Testis (tissue), 3 donors: ENCODE data around the gene OTOG. TPM values are rescaled to one million over a fixed set of nuclear protein-coding genes. Genes with fewer than 3 reads are reported as not detected.

ENCODE experiments used
- DNase-seq: peaks from one replicate; pipeline ENCODE4 v3.0.0-alpha.2; 2019
- H3K27ac ChIP-seq, 2 donors: fragments of 200-600 bp; sonication (generic); one replicate each; pipeline ENCODE4 v1.5.1; 2019
- H3K27me3 ChIP-seq: fragments of 200-600 bp; sonication (generic); one replicate; pipeline ENCODE4 v1.5.1; 2019
- H3K36me3 ChIP-seq: fragments of 200-600 bp; sonication (generic); one replicate; pipeline ENCODE4 v1.5.1; 2017; ENCODE audit warnings: low read depth; ENCODE audit errors: missing control alignments
- H3K4me1 ChIP-seq: fragments of 200-600 bp; sonication (generic); one replicate; pipeline ENCODE4 v1.5.1; 2019
- H3K4me3 ChIP-seq, 2 donors: fragments of 200-600 bp; sonication (generic); one replicate each; pipeline ENCODE4 v1.5.1; 2017 to 2019
- H3K9me3 ChIP-seq: fragments of 200-600 bp; sonication (generic); one replicate; pipeline ENCODE4 v1.5.1; 2017
- CTCF ChIP-seq, 3 experiments: fragments of 450-650 bp in 2 of 3; fragments of 200-600 bp in 1 of 3; sonication (generic) in 1 of 3; IDR thresholded peaks; one replicate each; pipeline ENCODE4 v1.5.1; 2016 to 2019; ENCODE audit warnings: antibody characterized with exemption in 3 of 3, mild to moderate bottlenecking in 2 of 3, moderate library complexity in 1 of 3
- POLR2A ChIP-seq: fragments of 450-650 bp; IDR thresholded peaks from one replicate; pipeline ENCODE4 v1.6.1; 2017; ENCODE audit warnings: antibody characterized with exemption, mild to moderate bottlenecking, moderate library complexity
- WGBS, 2 donors: methylation state at CpG; one replicate each; pipeline ENCODE4 v1.1.5; 2018; 5-methylcytosine and 5-hydroxymethylcytosine counted together
- intact Hi-C: fragments of 100-400 bp; cut with DNase I; formaldehyde crosslinking; loops from one replicate; pipeline ENCODE4 v1.15.1; 2023; ENCODE audit warnings: low total_unique reads
- polyA plus RNA-seq: library from polyadenylated mRNA; stranded (reverse); fragments of 350-450 nt; fragmentation: Illumina TruSeq; extraction: RNeasy Lipid Tissue Mini Kit (QIAGEN cat#74804); gene quantifications from one replicate; pipeline ENCODE4 v1.2.3, GENCODE V29; 2014; ENCODE audit warnings: low read depth, low replicate concordance; ENCODE audit not compliant: insufficient read depth
- total RNA-seq, 2 donors: library from RNA; depleted of rRNA; stranded (reverse); fragments of >200 nt; gene quantifications; one replicate each; pipeline ENCODE4 v1.2.3, GENCODE V29; 2016

The OTOG gene
- total and polyA plus RNA-seq, 3 donors from 2014 or later = 2.2 to 4.2 (median 2.9) TPM

GRCh38 chr11:17631702-17632365 lies 84.8 kb downstream of the OTOG start:
- Histone ChIP-seq H3K4me3 (no peak overlapping the region), H3K9me3 (no peaks in the 10 kb centered on the region), H3K4me1 (no peaks in the 10 kb centered on the region), H3K27me3 (no peaks in the 10 kb centered on the region), H3K36me3 (no peaks in the 10 kb centered on the region), H3K27ac (no peak overlapping the region)
- no peak for TF ChIP-seq CTCF (IDR thresholded peaks at IDR 0.05)
- TF ChIP-seq POLR2A = no peak
- DNase-seq = no peak
- WGBS, 2 donors = 91 to 92% methylated on average over 9 to 19 of the region's 19 CpGs
- intact Hi-C loops = no loop called here

DNA sequence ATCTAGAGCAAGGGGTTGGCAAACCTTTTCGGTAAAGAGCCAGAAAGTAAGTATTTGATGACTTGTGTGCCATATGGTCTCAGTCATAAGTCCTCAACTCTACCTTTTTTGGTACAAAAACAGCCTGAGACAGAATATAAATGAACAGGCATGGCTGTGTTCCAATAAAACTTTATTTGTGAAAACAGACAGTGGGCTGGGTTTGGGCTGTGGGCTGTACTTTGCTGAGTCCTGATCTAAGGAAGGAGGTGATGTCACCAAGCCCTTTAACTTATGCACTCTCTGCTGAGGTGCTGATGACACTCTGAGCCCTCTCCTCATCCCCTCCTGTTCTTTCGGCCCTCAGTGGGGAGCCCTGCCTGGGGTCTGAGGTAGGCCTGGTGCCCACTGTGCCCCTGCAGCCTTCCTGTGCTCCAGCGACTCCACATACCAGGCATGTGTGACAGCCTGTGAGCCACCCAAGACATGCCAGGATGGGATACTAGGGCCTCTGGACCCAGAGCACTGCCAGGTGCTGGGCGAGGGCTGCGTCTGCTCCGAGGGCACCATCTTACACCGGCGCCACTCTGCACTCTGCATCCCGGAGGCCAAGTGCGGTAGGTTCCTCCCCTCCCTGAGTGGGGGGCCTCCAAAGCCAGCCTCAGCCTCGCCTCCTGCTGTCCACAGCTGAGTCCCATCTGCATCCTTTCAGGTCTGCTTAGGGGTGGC lies 86.4 kb downstream of the OTOG start:
- Histone ChIP-seq H3K36me3 (no peaks in the 10 kb centered on the region), H3K27me3 (no peaks in the 10 kb centered on the region), H3K4me1 (no peaks in the 10 kb centered on the region), H3K27ac (no peak overlapping the region), H3K4me3 (no peak overlapping the region), H3K9me3 (no peaks in the 10 kb centered on the region)
- intact Hi-C loops = no loop called here
- TF ChIP-seq CTCF (IDR thresholded peaks at IDR 0.05) (no peak), POLR2A (no peak)
- no peak for DNase-seq
- WGBS, 2 donors = 92 to 93% methylated on average over 8 to 11 of the region's 11 CpGs

DNA sequence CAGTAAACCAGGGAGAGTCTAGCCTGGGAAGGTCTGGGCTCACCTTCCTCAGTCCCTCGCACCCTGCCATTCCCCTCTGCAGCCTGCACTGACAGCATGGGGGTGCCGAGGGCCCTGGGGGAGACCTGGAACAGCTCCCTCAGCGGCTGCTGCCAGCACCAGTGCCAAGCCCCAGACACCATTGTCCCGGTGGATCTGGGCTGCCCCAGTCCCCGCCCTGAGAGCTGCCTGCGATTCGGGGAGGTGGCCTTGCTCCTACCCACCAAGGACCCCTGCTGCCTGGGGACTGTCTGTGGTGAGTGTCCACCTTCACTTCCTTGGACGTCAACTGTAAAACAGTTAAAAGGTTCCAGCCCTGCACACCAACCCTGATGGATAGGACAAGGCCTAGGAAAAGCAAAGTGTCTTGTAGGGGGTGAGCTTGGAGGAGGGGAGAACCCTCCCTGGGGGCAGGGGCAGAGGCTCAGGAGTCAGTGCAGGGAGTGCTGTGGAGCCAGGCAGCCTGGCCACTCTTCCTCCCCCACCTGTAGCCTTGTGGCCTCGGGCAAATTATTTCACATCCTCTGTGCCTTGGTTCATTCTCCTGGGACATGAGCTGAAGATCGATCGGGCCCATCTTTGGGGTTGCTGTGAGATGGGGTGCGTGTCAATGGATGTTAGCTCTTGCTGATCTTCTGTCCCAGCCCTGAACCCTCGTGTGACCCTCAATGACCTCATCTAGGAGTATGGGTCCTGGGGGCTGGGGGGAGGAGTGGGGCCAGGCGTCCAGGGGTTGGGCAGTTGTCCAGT lies 87.1 kb downstream of the OTOG start:
- no peaks in the 10 kb centered on the region for H3K27me3 ChIP-seq
- WGBS, 2 donors = 77 to 78% methylated on average over 10 to 14 of the region's 14 CpGs
- H3K4me3 ChIP-seq = no peak overlapping the region
- H3K36me3 ChIP-seq = no peaks in the 10 kb centered on the region
- H3K27ac ChIP-seq = no peak overlapping the region
- TF ChIP-seq CTCF (IDR thresholded peaks at IDR 0.05) (no peak), POLR2A (no peak)
- H3K9me3 ChIP-seq = no peaks in the 10 kb centered on the region
- intact Hi-C loops = no loop called here
- DNase-seq = no peak
- H3K4me1 ChIP-seq = no peaks in the 10 kb centered on the region

DNA sequence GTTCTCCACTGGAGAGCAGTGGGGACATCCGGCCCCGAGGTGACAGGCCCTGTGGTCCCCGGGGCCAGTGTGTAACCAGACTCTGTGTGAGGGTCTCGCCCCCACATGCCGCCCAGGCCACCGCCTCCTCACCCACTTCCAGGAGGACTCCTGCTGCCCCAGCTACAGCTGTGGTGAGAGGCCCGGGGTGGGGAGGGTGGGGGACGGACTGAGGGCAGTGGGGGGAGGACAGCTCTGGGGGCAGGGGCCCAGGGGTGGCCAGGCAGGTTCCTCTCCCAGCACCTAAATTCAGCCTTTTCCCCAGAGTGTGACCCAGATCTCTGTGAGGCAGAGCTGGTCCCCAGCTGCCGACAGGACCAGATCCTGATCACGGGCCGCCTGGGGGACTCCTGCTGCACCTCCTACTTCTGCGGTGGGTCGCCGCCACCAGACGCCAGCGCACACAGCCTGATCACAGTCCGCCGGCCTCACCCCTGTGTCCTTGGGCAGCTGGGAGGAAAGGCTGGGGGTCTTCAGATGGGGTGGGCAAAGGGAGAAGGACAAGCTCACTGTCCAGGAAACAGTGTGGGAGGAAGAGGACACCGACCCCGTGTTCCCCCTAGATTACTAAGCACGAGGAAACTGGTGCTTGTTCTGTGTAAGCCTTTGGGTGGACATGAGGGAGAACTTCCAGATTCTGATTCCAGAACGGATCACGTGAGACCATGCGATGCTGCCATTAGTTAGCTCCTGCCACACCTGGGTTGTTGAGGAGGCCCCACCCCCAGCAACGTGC lies 87.9 kb downstream of the OTOG start:
- H3K27ac ChIP-seq = no peak overlapping the region
- no peaks in the 10 kb centered on the region for H3K9me3 ChIP-seq
- no peaks in the 10 kb centered on the region for H3K27me3 ChIP-seq
- 73 to 82% methylated on average over 7 to 17 of the region's 25 CpGs for WGBS, 2 donors
- intact Hi-C loops = no loop called here
- no peaks in the 10 kb centered on the region for H3K4me1 ChIP-seq
- no peak overlapping the region for H3K4me3 ChIP-seq
- no peak for DNase-seq
- no peaks in the 10 kb centered on the region for H3K36me3 ChIP-seq
- TF ChIP-seq POLR2A (no peak), CTCF (IDR thresholded peaks at IDR 0.05) (no peak)
